Measurements from ENCODE around the gene ODAD3.

The ODAD3 gene

GRCh38 chr19:11387162-11388034, 47.5 kb downstream of the ODAD3 start:
- TF ChIP-seq CTCF (conservative IDR thresholded peaks at IDR 0.05) (no peak), ZFX (IDR thresholded peaks at IDR 0.05) (no peak)
- H3K27ac ChIP-seq: no peak overlapping the region

- TF ChIP-seq CTCF (conservative IDR thresholded peaks at IDR 0.05) (no peak), ZFX (IDR thresholded peaks at IDR 0.05) (no peak)
- H3K27ac ChIP-seq: no peak overlapping the region
These were observed 50.2 kb downstream of the ODAD3 start for GRCh38 chr19:11384778-11385129.

GRCh38 chr19:11383706-11384048, 51.2 kb downstream of the ODAD3 start:
- TF ChIP-seq CTCF (conservative IDR thresholded peaks at IDR 0.05) (no peak), ZFX (IDR thresholded peaks at IDR 0.05) (no peak)
- H3K27ac ChIP-seq: peak overlapping the region; percentile 69

- H3K27ac ChIP-seq: peak overlapping the region; percentile 69
- no peak for TF ChIP-seq CTCF (conservative IDR thresholded peaks at IDR 0.05)
- no peak for TF ChIP-seq ZFX (IDR thresholded peaks at IDR 0.05)
These were observed 51.8 kb downstream of the ODAD3 start for GRCh38 chr19:11382898-11383705.

- TF ChIP-seq ZFX (IDR thresholded peaks at IDR 0.05) (no peak), CTCF (conservative IDR thresholded peaks at IDR 0.05) (peak; percentile 92)
- H3K27ac ChIP-seq: peak overlapping the region; percentile 81
These were observed 54.0 kb downstream of the ODAD3 start for GRCh38 chr19:11380653-11381537.

- peak overlapping the region; percentile 81 for H3K27ac ChIP-seq
- TF ChIP-seq ZFX (IDR thresholded peaks at IDR 0.05) (no peak), CTCF (conservative IDR thresholded peaks at IDR 0.05) (no peak)
These were observed 55.0 kb downstream of the ODAD3 start for GRCh38 chr19:11379857-11380350.

- H3K27ac ChIP-seq: peak overlapping the region; percentile 81
These were observed 55.6 kb downstream of the ODAD3 start for GRCh38 chr19:11379269-11379845.

Data from C4-2B (cell line).